NB4 (cell line): ENCODE results near the gene PNMA6A.
"Not testable (repeated sequence)": the region's sequence is repeated elsewhere in the genome, so short reads cannot be mapped to it uniquely, and the experiment has no call there.

ENCODE experiments used
- CTCF ChIP-seq: IDR thresholded peaks from one replicate; pipeline ENCODE4 v1.5.1; 2012; ENCODE audit warnings: low read depth, low read length
- POLR2A ChIP-seq: IDR thresholded peaks from 2 replicates; pipeline ENCODE4 v1.6.1; 2011; ENCODE audit warnings: mild to moderate bottlenecking; ENCODE audit not compliant: insufficient read length; ENCODE audit errors: extremely low read depth

GRCh38 chrX:153071909-153072583, at the start of gene PNMA6A:
- not testable (repeated sequence) for TF ChIP-seq CTCF, POLR2A
